NCI-H1092 treated with DMSO at 0.1 percent for 48 hours (cell line): ENCODE data around the gene NTM.
A peak's percentile ranks its signal among the peaks of the same experiment; 100 is the strongest.

Source experiments
- DNase-seq: peaks from one replicate; lab custom pipeline; 2025; lab: John Stamatoyannopoulos, UW

NTM gene

DNA sequence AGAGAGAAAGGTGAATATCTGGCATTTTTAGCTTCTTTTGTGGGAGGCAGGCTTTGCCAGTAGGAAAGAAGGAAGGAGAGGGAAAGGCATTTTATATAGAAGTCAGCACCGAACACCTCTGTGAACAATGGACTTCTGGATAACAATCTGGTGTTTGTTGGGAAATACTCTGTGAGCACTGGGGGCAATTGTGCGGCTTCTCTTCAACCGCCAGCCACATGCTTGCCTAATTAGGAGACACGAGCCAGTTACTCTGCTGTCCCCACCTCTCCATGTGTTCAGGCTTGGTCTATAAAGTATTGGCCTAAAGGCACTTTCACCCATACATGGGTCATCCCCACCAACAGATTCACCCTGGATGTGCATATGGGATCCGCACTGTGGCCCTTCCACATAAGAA, 523.6 kb downstream of the NTM start:
- no peak for DNase-seq

DNA sequence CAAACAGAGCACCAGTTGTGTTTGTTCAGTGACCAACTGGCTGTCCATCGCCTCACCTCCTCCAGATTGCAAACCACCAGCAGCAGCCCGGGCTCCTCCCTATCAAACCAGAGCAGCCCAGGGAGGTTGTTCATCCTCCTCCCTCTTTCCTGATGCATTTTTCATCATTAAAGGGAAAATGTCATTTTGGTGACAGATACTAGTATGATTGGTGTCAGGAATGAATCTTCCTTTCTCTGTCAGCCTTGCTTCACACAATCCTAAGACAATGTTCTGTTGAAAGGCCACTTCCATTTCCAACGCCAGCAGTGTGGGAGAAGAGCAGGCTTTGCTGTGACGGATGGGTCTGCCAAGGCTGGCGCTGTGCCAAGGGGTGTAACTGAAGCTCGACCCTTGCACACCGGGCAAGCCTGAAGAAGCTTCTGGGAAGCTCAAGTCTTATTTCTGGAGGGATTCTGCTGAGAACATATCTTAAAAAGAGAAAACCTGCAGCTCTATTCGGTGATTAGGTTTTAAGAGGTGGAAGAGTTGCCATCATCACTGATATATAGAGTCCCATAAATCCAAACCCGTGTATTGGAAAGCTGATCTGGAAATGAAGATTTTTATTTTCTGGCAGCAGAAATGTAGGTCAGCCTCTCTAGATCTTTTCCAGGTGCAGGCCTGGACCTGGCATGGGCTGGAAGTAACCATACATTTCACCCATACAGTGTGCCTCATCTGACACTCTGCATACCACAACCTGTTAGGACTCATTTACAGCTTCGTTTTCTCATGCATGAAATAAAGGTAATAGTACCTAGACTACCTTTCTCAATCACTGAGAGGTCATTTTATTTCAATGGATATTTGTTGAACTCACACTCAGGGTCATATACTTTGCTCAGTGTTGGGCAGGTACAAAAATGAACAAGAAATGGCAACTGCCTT, 524.5 kb downstream of the NTM start:
- no peak for DNase-seq

DNA sequence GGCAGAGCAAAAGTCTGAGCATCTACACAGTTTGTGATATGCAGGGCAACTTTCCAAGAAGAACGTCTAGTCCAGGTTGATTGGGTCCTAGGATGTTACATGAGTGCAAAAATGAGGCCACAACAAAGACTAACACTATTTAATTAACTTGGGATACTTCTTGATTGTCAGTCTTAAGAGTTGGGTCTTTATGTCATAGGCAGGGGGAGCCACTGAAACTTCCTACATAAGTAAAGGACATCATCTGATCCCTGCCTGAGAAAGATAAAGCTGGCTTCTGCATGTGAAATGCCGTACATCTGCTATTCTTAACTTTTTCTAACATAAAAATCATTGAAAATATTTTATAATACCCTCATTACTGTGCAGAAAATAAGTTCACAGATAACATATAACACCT, 525.5 kb downstream of the NTM start:
- no peak for DNase-seq

DNA sequence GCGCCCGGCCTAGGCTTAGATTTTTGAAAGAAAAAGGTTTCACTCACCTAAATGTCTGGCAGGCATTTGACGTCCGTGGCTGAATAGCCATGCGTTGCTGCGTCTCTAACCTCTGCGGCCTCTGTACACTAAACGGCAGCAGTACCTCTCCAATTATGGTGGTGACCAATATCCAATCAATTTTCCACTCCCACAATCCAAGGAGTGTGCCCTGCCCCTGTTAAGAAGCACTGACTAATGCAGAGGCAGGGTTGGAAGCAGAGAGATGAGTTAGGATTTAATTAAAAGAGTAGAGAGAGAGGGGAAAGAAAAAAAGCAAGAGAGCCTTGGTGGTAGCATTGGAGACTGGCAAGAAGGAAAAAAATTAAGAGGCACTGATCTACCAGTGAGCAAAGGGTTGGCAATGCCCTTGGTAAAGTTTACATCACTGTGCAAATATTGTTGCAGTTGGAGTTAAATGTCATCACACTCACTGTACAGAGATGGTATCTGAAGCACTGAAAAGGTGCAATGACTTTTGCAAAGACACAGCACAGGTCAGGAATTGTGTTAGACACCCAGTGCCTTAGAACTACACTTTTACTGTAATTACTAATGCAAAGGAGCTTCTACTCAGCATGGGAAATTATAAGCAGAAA, 526.7 kb downstream of the NTM start:
- DNase-seq, result no peak

DNA sequence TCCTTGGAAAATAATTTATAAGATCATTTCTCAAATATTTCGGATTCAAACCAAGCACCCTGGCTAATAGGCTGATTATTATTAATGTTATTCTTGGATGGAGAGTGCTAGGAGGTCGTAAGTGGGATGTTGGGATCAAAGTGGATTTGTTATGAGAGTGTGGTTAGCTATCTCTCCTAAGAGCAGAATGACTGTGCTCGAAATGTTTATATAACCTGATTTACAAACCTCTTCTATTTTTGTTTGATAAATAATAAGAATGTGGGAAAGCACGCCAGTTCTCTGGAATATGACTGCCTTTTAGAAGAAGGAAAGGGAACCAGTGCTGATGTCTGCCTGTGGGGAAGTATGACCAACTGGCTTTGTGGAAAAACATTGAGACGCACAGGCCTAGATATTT, 527.5 kb downstream of the NTM start:
- DNase-seq, result no peak

DNA sequence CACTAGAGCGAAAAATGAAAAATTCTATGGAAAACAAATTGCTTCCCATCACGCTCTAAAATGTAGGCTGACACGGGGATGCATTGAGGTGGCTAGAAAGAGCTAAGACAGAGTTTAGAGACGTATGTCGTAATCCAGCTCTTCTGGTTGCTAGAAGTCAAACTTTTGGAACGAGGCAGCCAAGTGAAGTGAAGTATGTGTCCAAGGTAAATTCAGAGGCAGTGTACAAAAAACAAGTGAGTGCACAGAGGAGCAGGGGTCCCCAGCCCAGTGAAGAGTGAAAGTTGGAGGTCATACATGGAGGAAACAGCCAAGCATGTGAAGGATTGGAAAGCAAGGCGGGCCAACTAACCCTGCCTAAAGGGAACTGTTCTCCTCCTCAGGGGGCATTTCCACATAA, 528.5 kb downstream of the NTM start:
- no peak for DNase-seq

- no peak for DNase-seq
Measured at GRCh38 chr11:131899950-131900580, 529.6 kb downstream of the NTM start.

GRCh38 chr11:131902421-131902820, 532.0 kb downstream of the NTM start:
- no peak for DNase-seq

DNA sequence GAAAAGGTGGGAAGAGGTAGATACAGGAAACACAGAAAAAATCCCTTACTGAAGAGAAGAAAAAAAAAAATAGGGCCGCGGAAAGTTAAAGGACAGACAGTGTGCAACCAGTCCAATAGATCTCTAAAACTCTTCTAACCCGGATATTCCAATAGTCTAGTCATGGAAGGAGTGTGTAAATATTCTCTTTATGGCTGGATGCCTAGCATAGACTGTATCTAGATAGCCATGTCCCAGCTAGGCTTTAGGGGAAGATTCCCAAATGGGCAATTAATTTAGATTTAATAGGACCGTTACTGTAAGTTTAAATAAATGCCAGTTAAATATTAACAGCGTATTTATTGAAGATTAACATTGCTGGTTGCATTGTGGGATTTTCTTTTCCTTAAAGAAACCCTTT, 532.7 kb downstream of the NTM start:
- no peak for DNase-seq

DNA sequence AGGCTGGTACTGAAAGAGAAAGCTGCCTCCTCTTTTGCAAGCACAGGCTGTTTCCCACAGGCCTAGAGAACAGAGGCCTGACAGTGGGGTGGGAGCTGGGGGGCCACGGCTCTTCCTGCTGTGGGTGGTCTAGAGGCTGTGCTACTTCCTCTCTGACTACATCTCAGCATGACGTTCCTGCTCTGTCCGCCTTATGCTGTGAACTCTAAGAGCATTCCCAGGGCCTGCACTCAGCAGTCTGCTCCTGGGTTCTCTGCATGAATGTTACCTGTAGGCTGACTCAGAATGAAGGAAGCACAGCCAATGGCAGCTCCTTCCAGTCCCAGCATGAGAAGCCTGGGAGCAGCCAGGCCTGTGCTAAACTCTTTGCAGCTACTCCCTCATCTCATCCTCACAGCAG, 534.3 kb downstream of the NTM start:
- no peak for DNase-seq

GRCh38 chr11:131906963-131907362, 536.5 kb downstream of the NTM start:
- no peak for DNase-seq

DNA sequence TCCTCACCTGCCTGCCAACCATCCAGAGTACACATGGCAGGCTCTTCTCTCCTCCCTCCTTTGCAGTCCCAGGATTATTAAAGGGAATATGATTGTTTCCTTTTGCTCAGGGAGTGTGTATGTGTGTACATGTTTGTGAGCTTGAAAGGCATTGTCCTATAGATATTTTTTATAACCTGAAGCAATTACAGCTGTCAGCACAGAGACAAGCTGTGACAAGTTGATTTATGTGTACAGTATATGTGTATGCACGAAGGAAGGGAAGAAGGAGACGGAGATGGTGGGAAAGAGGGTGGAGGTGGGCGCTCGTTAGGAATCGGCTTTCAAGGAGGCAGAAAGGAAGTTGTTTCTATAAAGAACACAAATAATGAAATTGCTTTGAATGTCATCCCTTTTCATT, 537.0 kb downstream of the NTM start:
- no peak for DNase-seq

DNA sequence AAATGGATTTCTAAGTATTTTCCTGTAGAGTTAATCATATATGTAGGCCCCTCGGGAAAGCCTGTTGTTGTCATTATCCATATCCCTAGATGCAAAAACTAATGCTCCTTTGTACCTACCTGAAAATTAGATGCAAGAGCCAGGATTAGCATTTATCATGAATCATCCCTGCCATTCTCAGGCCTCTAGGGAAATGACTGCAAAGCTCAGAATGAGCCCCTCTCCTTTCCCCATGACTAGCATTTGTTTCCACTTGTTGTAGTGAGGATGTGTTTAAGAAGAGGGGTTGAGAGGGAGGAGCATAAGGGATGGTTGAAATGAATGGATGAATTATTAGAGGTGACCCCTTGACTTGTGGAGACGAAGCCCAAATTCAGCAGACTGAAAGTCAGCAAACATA, 537.9 kb downstream of the NTM start:
- no peak for DNase-seq

GRCh38 chr11:131909426-131910177, 539.2 kb downstream of the NTM start:
- DNase-seq, result no peak

DNA sequence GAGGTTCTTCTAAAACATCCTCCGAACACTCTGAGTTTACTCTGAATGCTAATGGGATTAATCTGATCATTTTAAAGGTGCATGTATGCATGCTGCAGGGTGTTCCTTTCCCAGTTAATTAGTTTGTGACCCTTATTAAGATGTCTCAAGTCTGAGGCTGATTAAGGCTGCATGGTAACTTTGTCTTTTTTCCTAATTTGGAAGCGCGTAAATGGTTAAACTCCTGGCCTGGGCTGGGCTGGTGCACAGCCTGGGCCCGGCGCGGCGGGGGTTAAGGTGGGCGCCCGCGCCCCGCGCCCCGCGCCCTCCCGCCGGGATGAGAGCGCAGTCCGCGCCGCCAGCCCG, 539.7 kb downstream of the NTM start:
- no peak for DNase-seq

GRCh38 chr11:131910523-131911387, 540.3 kb downstream of the NTM start:
- DNase-seq, result peak; percentile 35

DNA sequence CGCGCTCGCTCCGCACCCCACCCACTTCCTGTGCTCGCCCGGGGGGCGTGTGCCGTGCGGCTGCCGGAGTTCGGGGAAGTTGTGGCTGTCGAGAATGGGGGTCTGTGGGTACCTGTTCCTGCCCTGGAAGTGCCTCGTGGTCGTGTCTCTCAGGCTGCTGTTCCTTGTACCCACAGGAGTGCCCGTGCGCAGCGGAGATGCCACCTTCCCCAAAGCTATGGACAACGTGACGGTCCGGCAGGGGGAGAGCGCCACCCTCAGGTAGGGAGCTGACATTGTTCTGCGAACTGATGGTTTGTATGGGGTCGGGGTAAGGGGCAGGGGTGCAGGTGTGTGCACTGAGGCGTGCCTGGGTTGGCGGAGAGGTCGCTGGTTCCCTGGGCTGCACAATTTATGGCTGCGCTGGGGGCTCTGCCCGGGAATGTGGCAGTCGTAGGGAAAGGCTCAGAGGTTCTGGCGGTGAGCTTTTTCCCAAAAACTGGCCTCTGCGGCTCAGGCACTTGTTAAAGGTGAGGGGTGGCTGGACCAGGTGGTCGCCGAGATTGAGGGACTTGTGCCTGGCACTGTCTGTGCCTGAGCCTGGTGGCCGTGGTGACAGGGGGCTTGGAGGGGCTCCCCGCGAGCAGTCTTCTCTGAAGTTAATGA, 541.1 kb downstream of the NTM start:
- peak; percentile 43 for DNase-seq

GRCh38 chr11:131912134-131912533, 541.7 kb downstream of the NTM start:
- no peak for DNase-seq

- DNase-seq, result no peak
Measured at GRCh38 chr11:131913267-131913666, 542.9 kb downstream of the NTM start.

GRCh38 chr11:131914361-131914774, 544.0 kb downstream of the NTM start:
- peak; percentile 28 for DNase-seq

- DNase-seq, result no peak
Measured at GRCh38 chr11:131916638-131917037, 546.2 kb downstream of the NTM start.
